MM.1S (cell line): ENCODE data around the gene RIOK2.

Experiments
- EZH2 ChIP-seq: fragments of 300-600 bp; sonication (generic); optimal IDR thresholded peaks from 2 replicates; pipeline ENCODE3; 2017; ENCODE audit warnings: low read depth, mild to moderate bottlenecking, antibody characterized with exemption, low read length, mixed read lengths
- TF ChIP-seq, protein P1 (sequence below): fragments of 300-600 bp; sonication (generic); IDR thresholded peaks from 2 replicates; pipeline ENCODE4 v1.5.1; 2016; ENCODE audit warnings: antibody characterized with exemption, low read length, mixed read lengths

DNA sequence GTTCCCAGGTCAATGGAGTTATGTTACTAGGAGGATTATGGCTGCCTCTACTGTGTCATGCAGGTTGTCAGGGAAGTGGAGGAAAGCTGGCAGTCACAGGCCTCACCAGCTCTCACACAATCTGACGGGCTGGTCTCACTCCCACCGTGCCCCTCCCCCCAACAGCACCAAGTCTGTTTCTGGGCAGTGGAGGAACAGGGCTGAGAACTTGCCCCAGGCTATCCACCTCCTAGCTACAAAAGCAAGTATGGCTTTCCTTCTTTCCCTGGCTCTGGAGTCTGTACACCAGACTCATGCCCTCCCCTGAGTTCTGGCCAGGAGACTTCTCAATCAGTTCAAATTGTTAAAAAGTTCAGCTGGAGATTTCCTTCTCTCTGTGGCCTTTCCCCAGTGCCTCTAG, 25.7 kb upstream of the RIOK2 start:
- TF ChIP-seq EZH2, result no peak
- TF ChIP-seq, protein P1, sequence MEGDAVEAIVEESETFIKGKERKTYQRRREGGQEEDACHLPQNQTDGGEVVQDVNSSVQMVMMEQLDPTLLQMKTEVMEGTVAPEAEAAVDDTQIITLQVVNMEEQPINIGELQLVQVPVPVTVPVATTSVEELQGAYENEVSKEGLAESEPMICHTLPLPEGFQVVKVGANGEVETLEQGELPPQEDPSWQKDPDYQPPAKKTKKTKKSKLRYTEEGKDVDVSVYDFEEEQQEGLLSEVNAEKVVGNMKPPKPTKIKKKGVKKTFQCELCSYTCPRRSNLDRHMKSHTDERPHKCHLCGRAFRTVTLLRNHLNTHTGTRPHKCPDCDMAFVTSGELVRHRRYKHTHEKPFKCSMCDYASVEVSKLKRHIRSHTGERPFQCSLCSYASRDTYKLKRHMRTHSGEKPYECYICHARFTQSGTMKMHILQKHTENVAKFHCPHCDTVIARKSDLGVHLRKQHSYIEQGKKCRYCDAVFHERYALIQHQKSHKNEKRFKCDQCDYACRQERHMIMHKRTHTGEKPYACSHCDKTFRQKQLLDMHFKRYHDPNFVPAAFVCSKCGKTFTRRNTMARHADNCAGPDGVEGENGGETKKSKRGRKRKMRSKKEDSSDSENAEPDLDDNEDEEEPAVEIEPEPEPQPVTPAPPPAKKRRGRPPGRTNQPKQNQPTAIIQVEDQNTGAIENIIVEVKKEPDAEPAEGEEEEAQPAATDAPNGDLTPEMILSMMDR, result no peak
